Esophagus muscularis mucosa (tissue), 4 donors: Measurements from ENCODE around the gene MED22. TPM values are rescaled to one million over a fixed set of nuclear protein-coding genes. Genes with fewer than 3 reads are reported as not detected.
A peak's percentile ranks its signal among the peaks of the same experiment; 100 is the strongest.

Source experiments
- DNase-seq: peaks from one replicate; pipeline ENCODE4 v3.0.0-alpha.2; 2017; ENCODE audit errors: extremely low spot score
- H3K27ac ChIP-seq, 4 donors: fragments of 200-600 bp; sonication (generic); replicated peaks in 1 of 4; 1 replicate in 3 of 4; 2 replicates in 1 of 4; pipeline ENCODE4 v1.5.1; 2016 to 2019; ENCODE audit warnings: mild to moderate bottlenecking in 1 of 4
- H3K27me3 ChIP-seq, 4 donors: fragments of 200-600 bp; sonication (generic); one replicate each; pipeline versions ENCODE4 v1.5.1 to v1.6.0; 2016 to 2019
- H3K36me3 ChIP-seq, 4 donors: fragments of 200-600 bp; sonication (generic); one replicate each; pipeline ENCODE4 v1.5.1; 2016 to 2019
- H3K4me1 ChIP-seq, 4 donors: fragments of 200-600 bp; sonication (generic); one replicate each; pipeline ENCODE4 v1.5.1; 2016 to 2019
- H3K4me3 ChIP-seq, 4 donors: fragments of 200-600 bp; sonication (generic); 1 replicate in 2 of 4; 2 replicates in 2 of 4; pipeline ENCODE4 v1.5.1; 2016 to 2019; ENCODE audit warnings: mild to moderate bottlenecking in 4 of 4, moderate library complexity in 1 of 4
- H3K9me3 ChIP-seq, 4 donors: fragments of 200-600 bp; sonication (generic); 1 replicate in 3 of 4; 2 replicates in 1 of 4; pipeline ENCODE4 v1.5.1; 2016 to 2019
- EP300 ChIP-seq: sonication (generic); formaldehyde crosslinking; IDR thresholded peaks from one replicate; pipeline ENCODE4 v1.6.1; 2017; ENCODE audit warnings: antibody characterized with exemption
- POLR2A ChIP-seq: fragments of 450-650 bp; IDR thresholded peaks from one replicate; pipeline ENCODE4 v1.6.1; 2017; ENCODE audit warnings: antibody characterized with exemption, moderate library complexity, mild to moderate bottlenecking, low read depth
- POLR2AphosphoS5 ChIP-seq, 2 donors: sonication (generic); formaldehyde crosslinking; IDR thresholded peaks; one replicate each; pipeline ENCODE4 v1.6.1; 2017; ENCODE audit warnings: antibody characterized with exemption in 2 of 2
- WGBS: methylation state at CpG from one replicate; pipeline ENCODE4 v1.1.5; 2018; 5-methylcytosine and 5-hydroxymethylcytosine counted together
- intact Hi-C: fragments of 100-400 bp; cut with DNase I; formaldehyde crosslinking; loops from one replicate; pipeline ENCODE4 v1.15.1; 2023
- total RNA-seq, 4 donors: library from RNA; depleted of rRNA; stranded (reverse); fragments of >200 nt; gene quantifications; one replicate each; pipeline versions ENCODE4 v1.1.0 to v1.2.1, GENCODE V29; 2016
- TF ChIP-seq, protein P1 (sequence below), 3 experiments: fragments of 200-600 bp in 2 of 3; fragments of 450-650 bp in 1 of 3; sonication (generic) in 2 of 3; IDR thresholded peaks; one replicate each; pipeline ENCODE4 v1.5.1; 2017 to 2019; ENCODE audit warnings: antibody characterized with exemption in 3 of 3, mild to moderate bottlenecking in 2 of 3, moderate library complexity in 1 of 3

Gene MED22
- total RNA-seq, 4 donors from 2014 or later, result 20.0 to 44.6 (median 35.5) TPM

DNA sequence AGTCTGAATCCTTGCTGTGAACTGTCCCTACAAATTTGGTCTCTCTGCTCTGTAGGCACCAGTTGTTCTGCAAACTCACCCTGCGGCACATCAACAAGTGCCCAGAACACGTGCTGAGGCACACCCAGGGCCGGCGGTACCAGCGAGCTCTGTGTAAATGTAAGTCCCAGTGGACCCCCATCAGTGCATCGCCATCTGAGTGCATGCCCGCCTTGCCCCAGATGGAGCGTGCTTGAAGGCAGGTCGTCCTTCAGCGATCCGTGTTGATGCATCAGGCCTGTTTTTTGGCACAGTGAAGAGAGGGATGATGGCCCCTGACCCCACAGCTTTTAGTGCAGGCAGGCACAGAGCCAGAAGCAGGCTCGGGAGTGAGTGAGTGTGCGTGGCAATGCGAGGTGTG is 9.7 kb upstream of the MED22 start:
- peaks cover 27 to 40% (median 36%) of the 10 kb centered on the region in 4 donors for H3K4me1 ChIP-seq
- WGBS, result 88% methylated on average over 10 of the region's 14 CpGs
- H3K27me3 ChIP-seq, result no peaks in the 10 kb centered on the region
- peaks cover 22 to 59% (median 47%) of the 10 kb centered on the region in 4 donors for H3K36me3 ChIP-seq
- DNase-seq, result no peak
- TF ChIP-seq, protein P1, sequence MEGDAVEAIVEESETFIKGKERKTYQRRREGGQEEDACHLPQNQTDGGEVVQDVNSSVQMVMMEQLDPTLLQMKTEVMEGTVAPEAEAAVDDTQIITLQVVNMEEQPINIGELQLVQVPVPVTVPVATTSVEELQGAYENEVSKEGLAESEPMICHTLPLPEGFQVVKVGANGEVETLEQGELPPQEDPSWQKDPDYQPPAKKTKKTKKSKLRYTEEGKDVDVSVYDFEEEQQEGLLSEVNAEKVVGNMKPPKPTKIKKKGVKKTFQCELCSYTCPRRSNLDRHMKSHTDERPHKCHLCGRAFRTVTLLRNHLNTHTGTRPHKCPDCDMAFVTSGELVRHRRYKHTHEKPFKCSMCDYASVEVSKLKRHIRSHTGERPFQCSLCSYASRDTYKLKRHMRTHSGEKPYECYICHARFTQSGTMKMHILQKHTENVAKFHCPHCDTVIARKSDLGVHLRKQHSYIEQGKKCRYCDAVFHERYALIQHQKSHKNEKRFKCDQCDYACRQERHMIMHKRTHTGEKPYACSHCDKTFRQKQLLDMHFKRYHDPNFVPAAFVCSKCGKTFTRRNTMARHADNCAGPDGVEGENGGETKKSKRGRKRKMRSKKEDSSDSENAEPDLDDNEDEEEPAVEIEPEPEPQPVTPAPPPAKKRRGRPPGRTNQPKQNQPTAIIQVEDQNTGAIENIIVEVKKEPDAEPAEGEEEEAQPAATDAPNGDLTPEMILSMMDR (IDR thresholded peaks at IDR 0.05), result no peak
- TF ChIP-seq EP300, result no peak
- no peak for TF ChIP-seq POLR2A
- no peak for TF ChIP-seq POLR2AphosphoS5 (IDR thresholded peaks at IDR 0.05)
- no peak overlapping the region for H3K27ac ChIP-seq
- H3K4me3 ChIP-seq, result peak overlapping the region in 1 of 4 donors; percentile 86
- intact Hi-C loops, result no loop called here
- no peaks in the 10 kb centered on the region for H3K9me3 ChIP-seq

DNA sequence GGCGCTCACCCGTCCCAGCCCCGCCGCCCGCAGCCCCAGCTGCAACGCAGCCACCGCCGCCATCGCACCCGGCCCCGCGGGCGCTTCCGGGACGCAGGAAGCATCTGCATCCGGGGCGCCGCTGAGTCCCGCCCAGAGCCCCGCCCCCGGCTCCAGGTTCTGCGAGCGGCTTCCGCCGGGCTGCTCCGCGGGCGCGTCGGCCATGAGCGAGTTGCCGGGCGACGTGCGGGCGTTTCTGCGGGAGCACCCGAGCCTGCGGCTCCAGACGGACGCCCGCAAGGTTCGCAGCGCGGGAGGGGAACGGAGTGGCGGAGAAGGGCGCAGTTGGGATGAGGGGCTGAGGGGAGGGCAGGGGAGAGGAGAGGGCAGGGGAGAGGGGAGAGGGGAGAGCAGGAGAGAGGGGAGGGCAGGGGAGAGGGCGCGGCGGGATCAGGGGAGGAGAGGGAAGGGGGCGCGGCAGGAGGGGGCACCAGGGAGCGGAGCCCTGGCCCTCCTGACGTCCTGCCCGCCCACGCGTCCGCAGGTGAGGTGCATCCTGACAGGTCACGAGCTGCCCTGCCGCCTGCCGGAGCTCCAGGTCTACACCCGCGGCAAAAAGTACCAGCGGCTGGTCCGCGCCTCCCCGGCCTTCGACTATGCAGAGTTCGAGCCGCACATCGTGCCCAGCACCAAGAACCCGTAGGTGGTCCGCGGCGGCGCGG is 8.6 kb upstream of the MED22 start, which contains the start of the genes SURF1 and SURF2:
Gene SURF1, minus strand, starts transcription at position 97 of the 701 bp plus-strand sequence. Its CDS starts 34 bp downstream, at position 63.
Gene SURF2, plus strand, starts transcription at position 160 of the 701 bp plus-strand sequence. Its CDS starts 43 bp downstream, at position 203.
- Histone ChIP-seq H3K27me3 (no peaks in the 10 kb centered on the region), H3K4me3 (peak within 1 kb of the TSS; percentile 81 to 88 (median 85)), H3K9me3 (no peaks in the 10 kb centered on the region), H3K36me3 (peaks cover 25 to 59% (median 47%) of the 10 kb centered on the region in 4 donors), H3K4me1 (peaks cover 27 to 40% (median 36%) of the 10 kb centered on the region in 4 donors), H3K27ac (peak within 1 kb of the TSS; percentile 67 to 90 (median 78))
- 0% methylated on average over 13 of the region's 78 CpGs for WGBS
- DNase-seq, result peak; percentile 96
- intact Hi-C loops, result no loop called here
- TF ChIP-seq POLR2A (no peak), POLR2AphosphoS5 (IDR thresholded peaks at IDR 0.05) (peak; percentile 77 to 88)

DNA sequence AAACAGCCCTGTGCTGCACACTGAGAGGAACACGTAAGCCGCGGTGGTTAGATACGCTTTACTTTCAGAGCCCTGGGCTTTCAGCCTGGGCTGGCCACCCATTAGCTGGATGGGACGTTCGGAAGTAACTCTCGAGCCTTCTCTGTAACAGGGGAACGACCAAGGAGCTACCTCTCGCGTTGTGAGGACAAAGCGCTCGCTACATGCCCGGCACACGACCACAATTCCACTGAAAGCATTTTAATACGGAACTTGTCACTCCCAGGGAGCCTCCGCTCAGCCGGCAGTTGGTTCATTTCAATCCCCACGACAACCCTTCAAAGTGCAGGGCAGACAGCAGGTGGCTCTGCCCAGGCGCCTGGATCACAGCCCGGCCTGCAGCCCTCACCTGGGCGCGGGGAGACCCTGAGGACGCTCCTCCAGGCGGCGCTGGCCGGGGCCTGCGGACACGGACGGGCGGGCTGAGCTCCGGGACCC is 8.0 kb upstream of the MED22 start:
- H3K27ac ChIP-seq, result peak overlapping the region; percentile 67 to 90 (median 78)
- WGBS, result 1% methylated on average over 18 of the region's 31 CpGs
- no peaks in the 10 kb centered on the region for H3K9me3 ChIP-seq
- H3K36me3 ChIP-seq, result peaks cover 25 to 59% (median 47%) of the 10 kb centered on the region in 4 donors
- peak overlapping the region; percentile 81 to 88 (median 85) for H3K4me3 ChIP-seq
- no peak for TF ChIP-seq EP300
- no peak for TF ChIP-seq POLR2AphosphoS5 (IDR thresholded peaks at IDR 0.05)
- TF ChIP-seq POLR2A, result no peak
- TF ChIP-seq, protein P1 (IDR thresholded peaks at IDR 0.05), result peak in 1 of 3 experiments; percentile 8
- no peaks in the 10 kb centered on the region for H3K27me3 ChIP-seq
- intact Hi-C loops, result no loop called here
- DNase-seq, result no peak
- H3K4me1 ChIP-seq, result peaks cover 27 to 40% (median 36%) of the 10 kb centered on the region in 4 donors

DNA sequence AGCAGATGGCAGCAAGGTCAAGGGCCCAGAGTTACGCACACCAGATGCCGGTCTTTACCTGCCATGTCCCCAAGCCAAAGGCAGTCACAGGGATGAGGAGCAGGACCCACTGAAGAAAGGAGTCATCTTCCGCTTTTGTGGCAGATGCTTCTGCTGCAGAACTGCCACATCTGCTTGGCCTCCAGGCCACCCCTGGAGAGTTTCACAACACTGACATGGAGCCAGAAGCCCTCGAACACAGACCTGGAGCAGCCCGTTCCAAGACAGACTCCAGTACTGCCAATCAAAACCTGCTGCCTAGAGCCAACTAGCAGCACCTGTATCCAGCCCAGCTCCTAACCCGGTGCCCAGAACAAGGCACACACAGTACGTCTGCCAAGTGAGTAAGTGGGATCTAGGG is 6.8 kb upstream of the MED22 start:
- WGBS, result 100% methylated on average over 2 of the region's 7 CpGs
- H3K27ac ChIP-seq, result no peak overlapping the region

DNA sequence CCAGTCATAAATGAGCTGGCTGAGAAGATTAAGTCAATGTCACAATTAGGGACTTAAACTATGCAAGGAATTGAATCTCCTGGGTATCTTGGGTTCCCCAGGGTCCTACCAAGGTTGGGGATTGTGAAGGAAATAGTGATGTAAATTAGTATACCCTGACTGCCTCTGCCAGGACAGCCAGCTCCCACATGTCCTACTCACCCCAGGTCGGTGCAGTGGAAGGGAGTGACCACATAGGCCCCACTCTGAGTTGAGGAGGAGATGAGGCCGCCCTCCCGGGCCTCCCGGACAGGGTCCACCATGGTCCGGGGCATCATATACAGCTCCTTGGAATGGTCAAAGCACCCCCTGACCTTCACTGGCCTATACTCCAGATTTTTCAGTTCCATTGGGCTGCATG is 5.6 kb upstream of the MED22 start:
- intact Hi-C loops, result no loop called here
- no peaks in the 10 kb centered on the region for H3K27me3 ChIP-seq
- no peak overlapping the region for H3K4me3 ChIP-seq
- H3K36me3 ChIP-seq, result peaks cover 34 to 57% (median 52%) of the 10 kb centered on the region in 4 donors
- TF ChIP-seq, protein P1 (IDR thresholded peaks at IDR 0.05), result no peak
- TF ChIP-seq EP300 (no peak), POLR2AphosphoS5 (IDR thresholded peaks at IDR 0.05) (no peak), POLR2A (no peak)
- 86% methylated on average over 4 of the region's 5 CpGs for WGBS
- DNase-seq, result no peak
- H3K4me1 ChIP-seq, result peaks cover 40 to 60% (median 52%) of the 10 kb centered on the region in 4 donors
- H3K9me3 ChIP-seq, result no peaks in the 10 kb centered on the region
- no peak overlapping the region for H3K27ac ChIP-seq

More for the DNA sequence above, 6.8 kb upstream of the MED22 start:
- no peaks in the 10 kb centered on the region for H3K27me3 ChIP-seq
- H3K9me3 ChIP-seq, result no peaks in the 10 kb centered on the region
- H3K36me3 ChIP-seq, result peaks cover 30 to 59% (median 48%) of the 10 kb centered on the region in 4 donors
- H3K4me1 ChIP-seq, result peaks cover 30 to 47% (median 41%) of the 10 kb centered on the region in 4 donors
- no peak for DNase-seq
- TF ChIP-seq, protein P1 (IDR thresholded peaks at IDR 0.05), result no peak
- intact Hi-C loops, result no loop called here
- H3K4me3 ChIP-seq, result no peak overlapping the region
